Measurements from ENCODE around the gene KIAA0825. TPM values are rescaled to one million over a fixed set of nuclear protein-coding genes. Genes with fewer than 3 reads are reported as not detected.

The KIAA0825 gene
- total RNA-seq, 4 donors from 2014 or later, result 4.7 to 5.8 (median 5.0) TPM

DNA sequence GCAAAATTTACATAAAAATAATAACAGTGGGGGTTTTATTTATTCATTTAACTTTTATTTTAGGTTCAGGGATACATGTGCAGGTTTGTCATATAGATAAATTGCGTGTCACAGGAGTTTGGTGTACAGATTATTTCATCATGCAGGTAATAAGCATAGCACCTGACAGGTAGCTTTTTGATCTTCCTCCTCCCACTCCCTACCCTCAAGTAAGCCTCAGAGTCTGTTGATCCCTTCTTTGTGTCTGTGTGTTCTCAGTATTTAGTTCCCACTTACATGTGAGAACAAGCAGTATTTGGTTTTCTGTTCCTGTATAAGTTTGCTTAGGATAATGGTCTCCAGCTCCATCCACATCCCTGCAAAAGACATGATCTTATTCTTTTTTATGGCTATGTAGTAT is 240.3 kb downstream of the KIAA0825 start:
- TF ChIP-seq, protein P1, sequence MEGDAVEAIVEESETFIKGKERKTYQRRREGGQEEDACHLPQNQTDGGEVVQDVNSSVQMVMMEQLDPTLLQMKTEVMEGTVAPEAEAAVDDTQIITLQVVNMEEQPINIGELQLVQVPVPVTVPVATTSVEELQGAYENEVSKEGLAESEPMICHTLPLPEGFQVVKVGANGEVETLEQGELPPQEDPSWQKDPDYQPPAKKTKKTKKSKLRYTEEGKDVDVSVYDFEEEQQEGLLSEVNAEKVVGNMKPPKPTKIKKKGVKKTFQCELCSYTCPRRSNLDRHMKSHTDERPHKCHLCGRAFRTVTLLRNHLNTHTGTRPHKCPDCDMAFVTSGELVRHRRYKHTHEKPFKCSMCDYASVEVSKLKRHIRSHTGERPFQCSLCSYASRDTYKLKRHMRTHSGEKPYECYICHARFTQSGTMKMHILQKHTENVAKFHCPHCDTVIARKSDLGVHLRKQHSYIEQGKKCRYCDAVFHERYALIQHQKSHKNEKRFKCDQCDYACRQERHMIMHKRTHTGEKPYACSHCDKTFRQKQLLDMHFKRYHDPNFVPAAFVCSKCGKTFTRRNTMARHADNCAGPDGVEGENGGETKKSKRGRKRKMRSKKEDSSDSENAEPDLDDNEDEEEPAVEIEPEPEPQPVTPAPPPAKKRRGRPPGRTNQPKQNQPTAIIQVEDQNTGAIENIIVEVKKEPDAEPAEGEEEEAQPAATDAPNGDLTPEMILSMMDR (IDR thresholded peaks at IDR 0.05; ENCODE audit: low read depth), result no peak

DNA sequence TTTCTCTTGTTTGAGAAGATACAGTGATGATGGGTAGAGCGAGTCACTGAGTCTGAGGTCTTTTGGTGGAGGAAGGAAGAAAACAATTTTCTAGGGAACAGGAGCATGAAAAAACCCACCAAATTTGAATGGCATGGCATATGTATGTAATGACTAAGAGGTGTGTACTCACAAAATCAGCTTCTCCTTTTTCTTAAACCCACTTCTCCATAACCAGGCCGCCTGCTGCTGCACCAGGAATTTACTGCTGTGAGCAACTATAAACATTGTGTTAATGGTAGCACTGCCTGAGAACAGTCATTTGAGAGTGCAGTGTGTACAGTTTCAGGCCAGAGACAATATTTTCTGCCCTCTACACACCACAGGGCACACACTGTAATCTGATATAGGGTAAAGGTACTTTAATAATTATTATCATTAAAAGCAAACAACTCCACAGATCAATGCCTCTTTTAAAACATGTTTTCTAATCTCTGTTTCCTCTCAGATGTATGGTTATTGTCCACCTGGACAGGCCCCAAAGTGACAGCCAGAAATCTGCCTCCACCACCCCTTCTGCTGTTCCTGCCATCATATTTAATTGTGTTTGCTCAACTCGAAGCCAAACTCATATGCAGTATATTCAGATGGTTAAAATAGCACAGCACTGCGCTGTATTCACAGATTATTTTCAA is 241.6 kb downstream of the KIAA0825 start:
- TF ChIP-seq, protein P1 (IDR thresholded peaks at IDR 0.05; ENCODE audit: low read depth), result no peak

DNA sequence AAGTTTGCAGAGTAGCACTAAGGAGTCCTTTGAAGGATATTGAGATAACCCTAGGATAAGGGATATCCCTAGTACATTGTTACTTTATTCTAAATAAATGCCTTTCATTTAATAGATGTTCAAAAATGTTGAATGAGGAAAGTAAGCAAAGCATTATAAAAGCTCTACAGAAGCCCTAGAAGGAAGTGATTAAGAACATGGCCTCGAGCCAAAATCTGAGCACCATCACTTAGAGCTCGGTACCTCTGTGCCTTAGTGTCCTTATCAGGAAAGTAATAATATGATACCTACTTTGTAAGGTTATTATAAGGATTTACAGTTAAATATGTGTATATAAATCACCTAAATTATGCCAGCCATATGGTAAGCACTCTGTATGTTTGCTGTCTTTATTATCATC is 242.6 kb downstream of the KIAA0825 start:
- TF ChIP-seq, protein P1 (IDR thresholded peaks at IDR 0.05; ENCODE audit: low read depth), result no peak

DNA sequence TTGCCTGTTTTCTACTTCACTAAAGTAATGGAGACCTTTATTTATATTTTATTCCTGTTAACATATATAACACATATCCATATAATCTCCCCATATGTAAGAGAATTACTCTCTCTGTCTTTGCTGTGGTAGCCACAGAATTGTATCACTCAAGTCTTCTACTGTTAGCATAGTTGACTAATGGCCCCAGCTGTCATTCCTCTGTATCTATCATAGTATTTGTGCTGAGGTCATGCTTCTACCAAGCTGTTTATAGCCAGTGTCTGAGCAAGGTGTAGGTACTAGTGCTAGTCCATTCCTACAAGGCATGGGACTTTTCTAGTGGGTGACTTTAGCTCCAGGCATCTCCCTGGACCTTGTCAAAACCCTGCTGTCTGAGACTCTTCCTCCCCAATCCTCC is 244.1 kb downstream of the KIAA0825 start:
- TF ChIP-seq, protein P1 (IDR thresholded peaks at IDR 0.05; ENCODE audit: low read depth), result no peak

DNA sequence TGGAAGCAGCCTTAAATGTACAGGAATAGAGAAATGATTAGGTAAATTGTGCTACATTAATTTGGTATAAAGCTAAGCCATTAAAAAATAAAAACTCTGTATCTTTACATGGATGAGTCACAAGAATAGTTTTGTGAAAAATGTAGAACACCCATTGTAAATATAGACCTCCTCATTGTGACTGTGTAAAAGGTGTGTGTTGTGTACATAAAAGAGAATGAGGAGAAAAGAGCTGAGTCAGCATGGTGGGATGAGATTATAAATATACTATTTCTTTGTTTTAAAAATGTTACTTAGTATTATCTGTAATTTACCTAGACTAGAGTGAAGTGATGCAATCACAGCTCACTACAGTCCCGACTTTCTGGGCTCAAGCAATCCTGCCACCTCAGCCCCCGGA is 250.5 kb downstream of the KIAA0825 start:
- TF ChIP-seq, protein P1 (IDR thresholded peaks at IDR 0.05; ENCODE audit: low read depth), result no peak

DNA sequence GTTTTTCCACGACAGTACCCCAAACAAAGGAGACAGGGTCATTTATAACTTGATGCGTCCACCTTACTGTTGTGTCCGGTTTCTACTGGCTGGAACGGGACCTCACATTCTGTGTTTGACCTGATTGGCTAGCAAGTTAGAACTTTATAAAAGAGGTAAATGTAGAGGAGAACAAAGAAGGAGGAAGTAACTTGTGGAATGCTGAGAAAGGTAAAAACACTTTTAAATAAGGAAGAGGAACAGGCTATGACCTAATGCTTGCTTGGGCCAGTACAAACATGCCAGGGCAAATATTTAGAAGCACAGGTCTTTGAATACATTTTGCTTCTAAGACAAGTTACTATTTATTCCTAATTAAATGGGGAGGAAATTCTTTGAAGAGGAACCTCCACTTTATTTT is 251.6 kb downstream of the KIAA0825 start:
- TF ChIP-seq, protein P1 (IDR thresholded peaks at IDR 0.05; ENCODE audit: low read depth), result no peak

DNA sequence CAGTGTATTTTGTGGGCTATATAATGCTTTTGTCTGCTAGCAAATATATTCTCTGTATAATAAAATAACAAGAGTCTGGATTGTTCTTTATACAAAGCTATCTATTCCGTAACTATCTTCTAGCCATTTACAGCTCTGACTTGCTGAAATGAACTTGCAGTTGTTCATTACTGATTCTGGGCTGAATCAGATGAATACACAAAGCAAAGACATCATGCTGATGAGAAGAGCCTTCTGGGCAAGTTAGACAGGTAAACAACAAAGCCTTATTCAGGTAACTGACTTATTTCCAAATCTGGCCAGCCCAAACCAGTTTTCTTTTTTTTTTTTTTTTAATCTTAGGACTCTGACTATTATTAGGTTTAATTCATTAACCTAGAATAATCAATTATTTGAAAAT is 255.5 kb downstream of the KIAA0825 start:
- TF ChIP-seq, protein P1 (IDR thresholded peaks at IDR 0.05; ENCODE audit: low read depth), result no peak

Data from subcutaneous adipose tissue (tissue), 4 donors.